GM19395 (cell line): Measurements from ENCODE around the gene SLC22A16.
"Not testable (repeated sequence)": the region's sequence is repeated elsewhere in the genome, so short reads cannot be mapped to it uniquely, and the experiment has no call there.

Source experiments
- ATAC-seq: cut with Tn5 transposase; IDR thresholded peaks from one replicate; pipeline ENCODE4 v1.9.1; 2021; ENCODE audit warnings: mild to moderate bottlenecking, moderate library complexity; ENCODE audit not compliant: unreplicated experiment

Gene SLC22A16

GRCh38 chr6:110491644-110492317 lies 15.4 kb upstream of the SLC22A16 start:
- no peak for ATAC-seq

GRCh38 chr6:110491299-110491643 lies 14.9 kb upstream of the SLC22A16 start:
- ATAC-seq = no peak

- no peak for ATAC-seq
Measured at GRCh38 chr6:110490110-110490509, 13.7 kb upstream of the SLC22A16 start.

GRCh38 chr6:110488606-110489190 lies 12.3 kb upstream of the SLC22A16 start:
- ATAC-seq = no peak

- ATAC-seq = not testable (repeated sequence)
Measured at GRCh38 chr6:110487968-110488381, 11.6 kb upstream of the SLC22A16 start.

GRCh38 chr6:110486756-110487155 lies 10.3 kb upstream of the SLC22A16 start:
- no peak for ATAC-seq

GRCh38 chr6:110485491-110485890 lies 9.1 kb upstream of the SLC22A16 start:
- no peak for ATAC-seq

- ATAC-seq = no peak
Measured at GRCh38 chr6:110484321-110484720, 7.9 kb upstream of the SLC22A16 start.

- no peak for ATAC-seq
Measured at GRCh38 chr6:110482774-110483400, 6.5 kb upstream of the SLC22A16 start.

- no peak for ATAC-seq
Measured at GRCh38 chr6:110481081-110481480, 4.7 kb upstream of the SLC22A16 start.

- ATAC-seq = no peak
Measured at GRCh38 chr6:110475066-110475653, 1.3 kb downstream of the SLC22A16 start.

GRCh38 chr6:110474500-110474899 lies 1.9 kb downstream of the SLC22A16 start:
- ATAC-seq = no peak

- no peak for ATAC-seq
Measured at GRCh38 chr6:110472739-110473138, 3.7 kb downstream of the SLC22A16 start.

- ATAC-seq = no peak
Measured at GRCh38 chr6:110471726-110472365, 4.6 kb downstream of the SLC22A16 start.

- no peak for ATAC-seq
Measured at GRCh38 chr6:110468731-110469130, 7.7 kb downstream of the SLC22A16 start.

GRCh38 chr6:110467566-110468140 lies 8.8 kb downstream of the SLC22A16 start:
- ATAC-seq = no peak

- no peak for ATAC-seq
Measured at GRCh38 chr6:110462884-110463481, 13.4 kb downstream of the SLC22A16 start.

- ATAC-seq = no peak
Measured at GRCh38 chr6:110461376-110461775, 15.0 kb downstream of the SLC22A16 start.

GRCh38 chr6:110459137-110459536 lies 17.3 kb downstream of the SLC22A16 start:
- no peak for ATAC-seq

GRCh38 chr6:110458476-110458875 lies 17.9 kb downstream of the SLC22A16 start:
- ATAC-seq = no peak
